C1 segment of cervical spinal cord (tissue), 14 donors: ENCODE data around the gene CASQ1.
A peak's percentile ranks its signal among the peaks of the same experiment; 100 is the strongest.

Source experiments
- DNase-seq, 14 donors: peaks; one replicate each; lab custom pipeline; 2025; lab: John Stamatoyannopoulos, UW

The CASQ1 gene

DNA sequence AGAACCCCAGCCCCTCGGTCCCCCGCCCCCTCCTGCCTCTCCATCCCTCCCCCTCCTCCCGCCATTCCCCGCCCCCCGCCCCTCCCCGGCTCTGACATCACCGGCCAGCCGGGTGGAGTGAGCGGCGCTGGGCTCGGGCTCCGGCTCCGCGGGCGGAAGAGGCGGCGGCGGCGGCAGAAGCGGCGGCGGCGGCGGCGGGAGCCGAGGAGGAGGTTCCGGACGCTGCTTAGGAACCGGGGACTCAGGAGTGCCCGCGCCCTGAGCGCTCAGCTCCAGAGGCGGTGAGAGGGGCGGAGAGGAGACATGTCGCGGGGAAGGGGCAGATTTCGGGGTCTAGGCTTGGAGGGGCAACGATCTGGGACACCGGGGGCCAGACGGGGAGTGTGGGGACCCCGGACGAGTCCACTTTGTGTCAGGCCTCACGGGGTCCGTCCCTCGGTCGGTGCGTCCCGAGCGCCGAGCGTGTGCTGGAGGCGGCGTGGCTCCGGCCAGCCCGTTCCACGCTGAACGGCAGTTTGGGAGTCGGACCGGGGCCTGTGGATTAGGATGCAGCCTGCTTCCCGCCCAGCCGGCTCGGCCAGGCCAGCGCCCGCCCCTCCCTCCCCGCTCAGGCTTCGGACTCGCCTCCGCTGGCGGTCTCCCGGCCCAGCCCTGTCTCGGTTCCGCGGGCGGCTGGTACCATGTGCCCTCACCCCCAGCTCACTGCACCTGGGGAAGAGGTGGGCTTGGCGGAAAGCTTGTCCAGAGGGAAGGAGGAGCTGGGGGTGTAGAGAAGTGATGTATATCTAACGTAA, 15.1 kb downstream of the CASQ1 start, which contains the start of gene PEA15:
PEA15 (plus strand) TSS at position 143 of the 794 bp plus-strand sequence. CDS start 6,161 bp downstream, outside the sequence.
- DNase-seq, result peak in 12 of 14 donors; percentile 44 to 87 (median 68)

DNA sequence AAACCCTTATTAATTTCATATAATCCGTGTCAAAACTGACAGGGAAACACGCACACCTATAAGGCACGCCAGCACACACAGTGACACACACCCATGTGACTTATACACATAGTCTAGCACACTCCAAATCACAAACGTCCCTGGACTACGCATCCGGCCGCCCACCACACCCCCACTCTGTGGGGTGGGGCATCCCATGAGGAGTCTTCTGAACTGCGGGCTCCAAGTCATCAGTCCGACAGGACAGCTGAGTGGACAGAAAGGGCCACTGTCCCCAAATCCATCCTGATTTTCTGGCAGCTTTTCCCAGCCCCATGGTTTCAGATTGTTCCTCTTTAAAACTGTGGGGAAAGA, 15.6 kb downstream of the CASQ1 start:
- peak in 4 of 14 donors; percentile 32 to 49 (median 45) for DNase-seq

DNA sequence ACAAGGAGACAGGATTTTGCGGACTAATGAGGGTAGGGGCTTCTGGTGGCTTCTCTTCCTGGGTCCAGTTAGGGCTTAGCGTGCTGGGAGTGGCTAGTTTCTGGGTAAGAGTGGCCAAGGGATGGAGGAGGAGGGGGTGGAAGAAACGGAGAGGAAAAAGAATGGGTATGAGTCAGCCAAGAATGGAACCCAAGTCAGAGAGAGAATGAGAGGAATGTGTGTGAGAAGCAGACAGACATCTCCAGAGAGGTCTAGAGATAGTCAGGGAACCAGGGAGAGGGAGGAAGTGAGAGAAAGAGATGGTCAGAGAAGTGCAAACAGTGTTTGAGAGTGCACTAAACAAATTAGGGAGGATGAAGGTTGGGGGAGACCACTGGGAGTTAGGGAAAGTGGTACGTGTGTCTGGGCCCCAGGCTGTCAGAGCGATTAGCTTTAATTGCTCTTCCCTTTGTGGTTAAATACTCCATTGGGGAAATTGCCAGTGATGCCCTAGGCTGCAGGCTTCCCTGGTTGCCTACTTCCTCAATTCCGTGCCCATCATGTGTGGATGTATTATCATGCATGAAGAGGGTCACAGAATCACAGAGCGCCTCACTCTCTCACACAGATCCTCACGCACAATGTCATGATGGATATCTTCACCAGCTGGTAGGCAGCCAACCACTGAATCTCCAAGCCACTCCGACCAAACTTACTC, 16.2 kb downstream of the CASQ1 start:
- peak in 4 of 14 donors; percentile 9 to 60 (median 34) for DNase-seq

DNA sequence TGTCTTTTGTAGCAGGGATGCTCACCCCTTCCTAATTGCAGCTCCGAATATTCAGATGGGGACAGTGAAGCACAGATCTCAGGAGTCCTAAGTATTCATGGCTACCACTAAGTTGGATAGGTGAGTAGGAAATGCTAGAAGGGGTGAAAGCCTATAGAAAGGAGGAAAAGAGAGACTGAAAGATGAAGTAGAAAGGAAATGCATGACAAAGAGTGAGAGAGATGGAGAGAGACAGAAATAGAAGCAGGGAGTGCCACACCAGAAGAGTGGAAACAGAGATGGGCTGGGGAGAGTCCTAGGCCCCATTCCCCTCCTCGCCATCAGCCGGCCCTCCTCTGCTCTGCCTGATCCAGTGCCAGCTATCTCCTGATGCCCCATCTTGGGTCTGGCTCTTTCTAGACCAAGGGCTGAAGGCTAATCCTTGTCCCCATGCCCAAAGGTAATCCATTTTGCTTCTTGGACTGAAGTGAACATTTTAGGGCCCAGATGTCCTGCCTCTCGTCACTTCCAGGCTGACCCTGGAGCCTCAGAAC, 16.8 kb downstream of the CASQ1 start:
- DNase-seq, result no peak

DNA sequence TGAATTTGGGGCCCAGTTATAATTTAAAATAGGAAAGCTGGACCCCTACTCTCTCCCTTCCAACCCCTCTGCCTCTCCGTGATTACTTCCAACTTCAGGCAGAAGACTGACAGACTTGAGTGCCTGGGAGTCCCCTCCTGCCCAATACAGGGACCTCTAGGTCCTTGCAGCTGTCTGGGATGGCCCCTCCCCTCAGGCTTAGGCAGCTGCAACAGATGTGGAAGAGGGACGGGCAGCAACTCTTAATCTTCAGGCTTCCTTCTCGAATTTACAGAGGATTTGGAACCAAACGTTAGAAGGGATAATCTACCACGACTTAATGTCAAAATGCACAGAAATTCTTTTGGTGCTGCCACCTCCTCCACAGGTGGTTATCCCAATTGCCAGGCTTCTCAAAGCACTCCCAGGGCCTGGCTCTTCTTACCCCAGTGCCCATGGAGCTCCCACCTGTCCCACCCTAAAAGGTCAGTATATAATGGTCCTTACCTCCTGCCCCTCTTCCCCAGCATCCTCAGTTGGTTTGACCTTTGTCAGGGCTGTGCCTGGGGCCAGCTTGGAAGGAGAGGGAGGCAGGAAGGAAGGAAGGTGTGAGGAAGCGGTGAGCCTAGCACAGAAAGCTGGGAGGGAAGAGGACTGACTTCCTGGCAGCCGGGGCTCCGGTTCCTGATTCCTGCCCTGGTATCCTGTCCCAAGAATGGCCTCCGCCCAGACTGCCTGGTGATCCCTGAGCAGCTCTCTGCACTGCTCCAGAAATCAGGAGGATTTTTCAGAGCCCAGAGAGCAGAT, 17.6 kb downstream of the CASQ1 start:
- DNase-seq, result peak in 3 of 14 donors; percentile 22 to 51 (median 33)

DNA sequence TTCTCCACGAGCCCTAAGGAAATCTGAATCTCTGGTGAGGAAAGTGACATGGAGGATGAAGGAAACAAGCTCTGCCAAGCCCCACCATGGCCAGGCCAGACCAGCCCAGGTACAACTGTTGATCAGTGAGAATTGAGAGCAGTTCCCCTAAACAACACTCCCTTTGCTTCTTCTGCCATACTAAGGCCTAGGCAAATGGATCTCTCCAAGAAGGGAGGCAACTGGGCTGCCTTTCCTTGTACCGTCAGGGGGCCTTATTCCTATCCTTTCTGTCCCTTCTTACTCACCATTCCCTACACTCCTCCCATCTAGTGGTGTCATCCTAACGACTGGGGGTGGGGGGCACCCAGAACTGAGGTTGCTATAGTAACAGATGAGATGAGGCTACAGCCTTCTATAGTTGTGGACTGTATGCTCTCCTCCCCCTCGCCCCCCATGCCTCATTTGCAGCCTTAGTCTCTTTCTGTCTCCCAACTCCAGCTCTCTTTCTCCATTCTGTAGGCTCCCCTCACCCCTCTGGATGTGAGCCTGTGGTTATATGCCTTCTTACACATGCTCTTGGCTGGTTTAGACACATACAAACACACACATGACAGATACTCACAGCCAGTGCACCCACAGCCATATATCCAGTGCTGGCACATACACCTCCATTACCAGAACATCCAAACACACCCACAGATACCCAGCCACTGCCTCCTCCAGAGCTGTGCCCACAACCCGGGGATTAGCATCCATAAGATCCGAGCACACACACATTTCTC, 18.4 kb downstream of the CASQ1 start:
- DNase-seq, result peak in 2 of 14 donors; percentile 25 to 51

DNA sequence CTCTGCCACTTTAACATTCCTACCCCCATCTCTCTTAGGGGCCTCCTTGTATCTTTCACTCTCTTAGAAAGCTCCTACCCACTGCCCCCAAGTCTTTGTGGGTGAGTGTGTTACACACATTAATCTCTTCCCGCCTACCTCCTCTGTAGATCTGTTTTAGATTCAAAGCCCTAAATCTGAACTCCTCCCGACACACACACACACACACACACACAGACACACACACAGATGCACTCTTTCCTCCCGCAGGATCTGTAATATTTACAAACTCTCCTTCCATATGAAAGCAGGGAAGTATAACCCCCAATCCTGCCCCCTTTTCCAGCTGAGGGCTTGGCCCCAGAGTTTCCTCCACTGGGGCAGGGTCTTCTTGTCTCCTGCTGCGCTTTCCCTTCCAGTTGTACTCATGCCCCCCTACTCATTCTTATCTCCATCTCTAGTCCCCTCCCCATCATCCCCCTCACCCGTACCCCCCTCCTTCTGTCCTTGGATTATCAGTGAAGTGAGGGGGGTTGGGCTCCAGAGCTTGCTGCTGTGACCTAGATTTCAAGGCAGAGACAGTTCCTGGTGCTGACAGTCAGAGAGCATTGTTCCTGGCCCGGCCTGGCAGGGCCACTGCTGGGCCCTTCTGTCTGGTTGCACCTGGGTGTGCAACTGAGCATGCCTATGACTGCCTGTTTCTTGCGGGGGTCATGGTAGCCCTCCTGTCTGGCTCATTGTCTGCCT, 19.1 kb downstream of the CASQ1 start:
- DNase-seq, result peak in 10 of 14 donors; percentile 32 to 96 (median 58)

DNA sequence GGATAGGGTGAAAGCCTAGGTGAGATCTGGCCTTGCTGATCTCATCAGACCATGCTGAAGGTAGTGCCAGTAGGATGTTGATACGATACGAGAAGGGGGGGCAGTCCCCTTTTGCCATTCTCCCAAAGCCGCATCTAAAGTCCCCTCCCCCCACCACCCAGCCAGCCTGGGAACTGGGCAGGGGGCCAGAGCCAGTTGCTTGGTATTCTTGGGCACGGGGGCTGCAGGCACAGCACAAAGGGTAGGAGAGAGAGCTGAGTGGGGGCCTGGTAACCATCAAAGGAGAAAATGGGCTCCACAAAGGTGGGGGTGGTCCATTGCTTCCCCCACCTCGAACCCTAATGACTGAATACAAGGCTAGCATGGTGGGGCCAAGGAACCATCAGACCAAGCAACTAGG, 20.2 kb downstream of the CASQ1 start:
- peak in 6 of 14 donors; percentile 12 to 62 (median 50) for DNase-seq

DNA sequence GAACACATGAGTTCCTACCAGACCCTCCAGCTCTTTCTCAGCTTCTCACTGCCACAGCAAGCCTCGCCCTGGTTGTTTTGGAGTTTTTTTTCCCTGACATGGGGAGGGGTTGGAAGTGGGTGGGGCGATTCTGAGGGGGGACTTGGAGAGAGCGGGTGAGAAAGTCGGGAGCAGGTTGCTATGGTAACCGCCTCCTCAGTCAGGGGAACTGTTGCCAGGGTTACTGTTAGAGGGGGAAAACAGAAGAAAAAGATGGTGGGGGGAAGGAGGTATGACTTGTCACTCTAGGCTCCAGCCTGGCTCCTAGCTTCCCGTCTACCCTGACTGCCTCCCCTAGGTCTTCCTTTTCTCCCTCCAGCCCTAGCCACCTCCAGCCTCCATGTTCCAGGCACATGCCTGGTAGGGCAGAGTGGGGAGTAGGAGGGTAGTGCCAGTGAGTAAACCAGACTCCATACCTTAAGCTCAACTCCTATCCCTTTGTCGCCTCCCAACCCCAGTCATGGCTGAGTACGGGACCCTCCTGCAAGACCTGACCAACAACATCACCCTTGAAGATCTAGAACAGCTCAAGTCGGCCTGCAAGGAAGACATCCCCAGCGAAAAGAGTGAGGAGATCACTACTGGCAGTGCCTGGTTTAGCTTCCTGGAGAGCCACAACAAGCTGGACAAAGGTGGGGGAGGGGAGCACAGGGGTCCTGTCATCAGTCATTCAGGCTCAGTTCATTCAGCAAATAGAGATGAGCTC, 20.8 kb downstream of the CASQ1 start:
- peak in 3 of 14 donors; percentile 49 to 62 (median 56) for DNase-seq

DNA sequence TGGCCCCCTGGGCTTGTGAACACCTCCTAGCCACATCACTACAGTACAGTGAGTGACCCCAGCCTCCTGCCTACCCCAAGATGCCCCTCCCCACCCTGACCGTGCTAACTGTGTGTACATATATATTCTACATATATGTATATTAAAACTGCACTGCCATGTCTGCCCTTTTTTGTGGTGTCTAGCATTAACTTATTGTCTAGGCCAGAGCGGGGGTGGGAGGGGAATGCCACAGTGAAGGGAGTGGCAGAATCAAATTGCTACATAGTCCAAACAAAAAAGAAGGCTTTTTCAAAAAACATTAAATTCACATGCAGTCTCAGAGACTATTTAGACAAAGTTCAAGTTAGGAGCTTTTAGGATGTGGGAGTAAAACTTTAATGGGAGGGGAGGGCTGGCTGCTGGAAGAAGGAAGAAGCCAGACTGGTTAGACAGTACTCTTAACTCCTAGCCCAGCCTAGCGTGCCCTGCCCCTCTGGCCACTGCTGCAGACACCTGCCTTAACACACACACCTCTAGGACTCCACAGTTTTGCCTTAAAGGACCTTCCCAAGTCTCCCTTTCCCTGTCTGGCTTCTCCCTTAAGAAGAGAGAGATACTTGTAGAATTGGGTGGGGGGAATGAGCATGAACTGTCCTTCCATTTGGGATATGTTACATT, 24.2 kb downstream of the CASQ1 start:
- DNase-seq, result no peak

DNA sequence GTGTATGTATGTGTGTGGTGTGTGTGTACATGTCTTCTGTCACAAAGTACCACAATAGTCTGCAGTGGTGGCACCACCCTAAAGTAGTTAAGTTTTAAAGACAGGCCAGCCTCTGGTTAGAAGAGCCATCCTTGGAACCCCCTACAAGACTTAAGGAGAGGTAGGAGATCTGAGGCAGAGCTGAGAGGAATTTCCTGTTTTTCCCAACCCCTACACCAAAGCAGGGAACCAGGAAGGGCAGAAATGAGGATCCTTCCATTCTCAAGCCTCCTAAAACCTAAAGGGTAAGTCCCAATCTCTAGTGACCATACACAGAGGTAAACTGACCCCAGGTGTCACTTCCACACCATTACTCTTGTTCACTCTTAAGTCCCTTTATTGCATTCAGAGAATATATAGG, 25.9 kb downstream of the CASQ1 start:
- DNase-seq, result no peak

DNA sequence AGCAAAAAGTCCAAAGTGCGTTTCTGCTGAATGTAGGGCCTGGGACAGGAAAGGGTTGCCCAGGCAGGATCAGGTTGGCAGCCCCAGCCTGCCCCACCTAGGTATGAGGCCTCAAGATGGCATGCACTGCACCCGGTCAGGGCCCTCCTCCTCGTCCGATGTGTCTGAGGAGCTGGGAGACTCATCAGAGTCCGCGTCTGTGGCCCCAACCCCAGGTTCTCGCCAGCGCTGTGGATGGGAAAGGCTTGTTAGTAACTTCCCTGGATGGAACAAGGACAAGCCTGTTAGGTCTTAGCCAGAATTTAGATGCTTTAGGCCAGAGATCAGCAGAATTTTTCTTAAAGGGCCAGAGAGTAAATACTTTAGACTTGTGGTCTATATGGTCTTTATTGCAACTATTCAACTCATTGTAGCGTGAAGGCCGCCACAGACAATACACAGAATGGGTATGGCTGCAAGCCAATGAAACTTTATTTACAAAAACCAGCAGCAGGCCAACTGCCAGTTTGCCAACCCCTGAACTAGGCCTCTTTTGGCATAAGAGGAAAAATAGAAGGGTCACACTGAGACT, 27.2 kb downstream of the CASQ1 start:
- peak in 3 of 14 donors; percentile 38 to 67 (median 55) for DNase-seq

DNA sequence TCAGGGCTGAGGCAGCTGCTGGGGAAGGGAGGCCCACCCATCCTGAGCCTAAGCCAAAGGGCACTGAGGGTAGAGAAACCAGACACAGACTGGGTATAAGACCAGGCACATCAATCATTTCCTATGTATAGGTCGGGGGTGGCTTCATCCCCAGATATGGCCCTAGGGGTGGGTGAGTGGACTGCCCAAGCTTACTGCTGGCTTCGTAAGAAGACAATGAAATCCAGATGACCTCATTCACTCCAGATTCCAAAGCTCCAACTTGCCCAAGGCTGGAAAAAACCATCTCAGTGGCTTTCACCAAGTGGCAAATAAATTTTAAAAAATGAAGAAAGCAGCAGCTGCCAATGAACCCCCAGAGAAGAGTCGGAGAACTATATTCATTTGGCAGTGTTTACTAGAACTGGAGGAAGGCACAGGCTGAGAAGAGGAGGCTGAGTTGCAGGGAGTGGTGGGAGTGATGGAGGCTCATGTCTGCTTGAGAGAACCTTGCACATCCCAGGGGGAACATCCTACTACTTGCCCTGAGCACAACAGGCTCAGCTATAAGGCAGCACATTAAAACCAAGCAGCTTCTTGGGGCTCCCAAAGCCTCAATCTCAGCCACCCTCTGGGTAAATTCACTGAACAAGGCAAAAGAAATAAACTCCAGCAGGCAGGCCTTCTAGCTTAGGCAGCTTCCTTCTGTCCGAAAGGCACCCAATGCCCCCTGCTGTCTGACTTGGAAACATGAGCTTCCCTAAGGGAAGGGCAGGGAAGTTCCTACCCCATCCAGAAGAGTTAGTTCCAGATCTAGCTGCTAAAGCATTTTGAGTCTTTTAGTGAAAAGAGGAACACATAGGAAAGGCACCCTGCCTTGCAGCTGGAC, 28.9 kb downstream of the CASQ1 start:
- DNase-seq, result peak in 9 of 14 donors; percentile 19 to 68 (median 46)

DNA sequence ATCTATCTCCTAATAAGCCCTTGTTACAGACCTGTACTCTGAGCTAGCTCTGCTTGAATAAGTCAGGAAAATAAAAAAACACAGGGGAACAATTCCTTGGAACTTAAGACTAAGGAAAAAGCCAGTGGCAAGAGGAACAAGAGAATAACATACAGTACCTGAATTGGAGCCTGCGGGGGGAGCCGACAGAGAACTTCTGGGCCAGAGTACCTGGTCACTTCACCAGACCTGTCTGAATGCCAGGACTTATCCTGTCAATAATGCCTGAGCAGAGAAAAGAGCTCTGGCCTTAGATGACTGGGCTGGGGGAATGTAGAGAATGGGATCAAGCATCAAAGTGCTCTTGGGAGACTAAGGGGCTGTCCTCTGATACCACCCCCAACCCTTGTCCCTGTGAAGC, 29.9 kb downstream of the CASQ1 start:
- DNase-seq, result no peak

DNA sequence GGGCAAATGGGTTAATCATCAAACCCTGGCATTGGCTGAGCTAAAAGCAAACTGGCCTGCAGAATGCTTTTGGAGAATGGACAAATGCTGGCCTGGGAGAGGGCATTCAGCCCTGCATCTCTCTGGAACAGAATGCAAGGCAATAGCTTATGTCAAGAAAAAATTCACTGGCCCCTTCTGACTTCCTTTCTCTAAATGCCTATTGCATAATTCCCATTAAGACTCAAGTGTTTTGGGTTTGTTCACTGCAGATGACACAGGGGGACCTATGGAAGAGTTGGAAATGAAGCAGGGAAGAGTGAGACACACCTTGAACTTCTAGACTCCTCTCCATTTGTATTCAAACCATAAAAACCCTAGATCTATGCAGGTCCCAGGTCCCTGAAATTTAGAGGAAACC, 30.7 kb downstream of the CASQ1 start:
- DNase-seq, result no peak

DNA sequence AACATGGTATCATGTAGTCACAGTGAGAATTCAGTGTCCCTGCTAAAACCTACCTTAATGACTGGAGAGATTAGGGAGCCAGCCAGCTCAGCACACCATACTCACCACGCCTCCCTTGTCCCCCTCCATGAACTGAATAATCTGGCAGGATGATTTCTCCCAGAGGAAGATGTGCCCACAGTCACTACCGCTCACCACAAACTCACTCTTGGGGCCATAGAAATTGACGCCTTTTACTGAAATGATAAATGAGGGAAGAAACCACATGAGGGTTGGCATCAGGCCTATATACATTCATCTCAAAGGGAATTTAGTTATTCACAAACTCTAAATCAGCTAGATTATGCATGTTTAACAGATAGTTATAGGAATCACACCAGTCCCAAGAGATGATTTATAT, 32.2 kb downstream of the CASQ1 start:
- no peak for DNase-seq

DNA sequence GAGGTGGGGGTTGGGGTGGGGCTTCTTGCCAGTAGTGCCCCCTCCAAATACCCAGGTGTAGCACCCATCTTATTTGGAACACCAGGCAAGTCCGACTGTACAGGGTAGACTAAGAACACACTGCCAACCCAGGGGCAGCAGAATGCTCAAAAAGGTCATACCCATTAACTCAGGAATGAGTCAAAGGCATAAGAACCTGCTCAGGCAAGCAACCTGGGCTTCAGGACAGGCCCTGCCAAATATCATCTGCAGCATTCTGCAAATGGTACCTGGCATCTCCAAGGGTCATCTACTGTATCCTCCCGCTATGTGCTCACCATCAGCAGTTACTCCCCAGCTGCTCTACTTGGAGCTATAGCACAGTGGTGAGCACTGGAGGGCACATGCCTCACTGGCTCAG, 34.2 kb downstream of the CASQ1 start:
- DNase-seq, result no peak

DNA sequence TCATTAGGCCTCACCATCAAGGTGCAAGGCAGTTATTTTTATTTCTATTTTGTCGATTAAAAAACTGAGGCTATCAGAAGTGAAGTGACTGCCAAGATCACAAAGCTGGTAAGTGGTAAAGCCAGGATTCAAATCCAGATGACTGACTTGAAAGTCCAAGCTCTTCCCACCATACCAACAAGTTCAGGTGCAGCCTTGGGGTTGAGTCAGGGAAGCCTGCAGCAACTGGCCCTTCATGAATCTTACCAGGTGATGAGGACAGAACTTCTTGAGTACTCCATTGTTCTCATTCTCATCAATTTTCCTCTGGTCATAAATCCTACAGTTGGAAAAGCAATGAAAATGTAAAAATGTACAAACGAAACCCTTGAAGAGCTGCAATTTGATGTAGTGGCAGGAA, 35.0 kb downstream of the CASQ1 start:
- no peak for DNase-seq
